ENCODE data around the gene ATP10B. TPM values are rescaled to one million over a fixed set of nuclear protein-coding genes. Genes with fewer than 3 reads are reported as not detected.

The ATP10B gene
- polyA plus RNA-seq, 1 donor from 2014 or later: 1.9 TPM

- H3K9me2 ChIP-seq (ENCODE audit: insufficient read depth, low read length): no peaks in the 10 kb centered on the region
- H3K9ac ChIP-seq (ENCODE audit: low read length): no peak overlapping the region
- H3K4me3 ChIP-seq (ENCODE audit: low read length): no peak overlapping the region
- no peak overlapping the region for H3K4me2 ChIP-seq (ENCODE audit: low read length)
- no peaks in the 10 kb centered on the region for H3K9me3 ChIP-seq (ENCODE audit: low read length)
- no peaks in the 10 kb centered on the region for H4K20me1 ChIP-seq (ENCODE audit: insufficient read depth)
- no peak overlapping the region for H2AFZ ChIP-seq (ENCODE audit: low read depth, low read length)
- H3K27me3 ChIP-seq (ENCODE audit: insufficient read depth, low read depth, low read length): no peaks in the 10 kb centered on the region
- no peaks in the 10 kb centered on the region for H3K36me3 ChIP-seq (ENCODE audit: insufficient read depth, low read length)
- TF ChIP-seq MXI1 (conservative IDR thresholded peaks at IDR 0.05; ENCODE audit: poor library complexity, severe bottlenecking): no peak
- TF ChIP-seq TAF1 (IDR thresholded peaks at IDR 0.05; ENCODE audit: low read depth): no peak
- no peak for TF ChIP-seq EP300 (conservative IDR thresholded peaks at IDR 0.05; ENCODE audit: poor library complexity, severe bottlenecking)
- no peak for TF ChIP-seq POLR2AphosphoS5 (IDR thresholded peaks at IDR 0.05)
- TF ChIP-seq REST (IDR thresholded peaks at IDR 0.05; ENCODE audit: borderline replicate concordance): no peak
- TF ChIP-seq SMC3 (conservative IDR thresholded peaks at IDR 0.05; ENCODE audit: poor library complexity): no peak
- TF ChIP-seq CTCF (IDR thresholded peaks at IDR 0.05; ENCODE audit: poor library complexity, severe bottlenecking): no peak
- TF ChIP-seq EZH2 (IDR thresholded peaks at IDR 0.05; ENCODE audit: borderline replicate concordance, insufficient read depth, low read length, poor library complexity, severe bottlenecking): no peak
- TF ChIP-seq RAD21 (conservative IDR thresholded peaks at IDR 0.05): no peak
- no peak overlapping the region for H3K27ac ChIP-seq (ENCODE audit: low read length)
- H3F3A ChIP-seq (ENCODE audit: insufficient read depth, low read length, poor library complexity, severe bottlenecking): no peaks in the 10 kb centered on the region
- no peaks in the 10 kb centered on the region for H3K79me2 ChIP-seq (replicated peaks; ENCODE audit: insufficient read depth, low read length)
These were observed 223.9 kb downstream of the ATP10B start for GRCh38 chr5:160627921-160628618.

GRCh38 chr5:160626322-160626721 lies 225.7 kb downstream of the ATP10B start:
- TF ChIP-seq POLR2AphosphoS5 (IDR thresholded peaks at IDR 0.05) (no peak), TAF1 (IDR thresholded peaks at IDR 0.05; ENCODE audit: low read depth) (no peak), CTCF (IDR thresholded peaks at IDR 0.05; ENCODE audit: poor library complexity, severe bottlenecking) (no peak), RAD21 (conservative IDR thresholded peaks at IDR 0.05) (no peak), REST (IDR thresholded peaks at IDR 0.05; ENCODE audit: borderline replicate concordance) (no peak), EZH2 (IDR thresholded peaks at IDR 0.05; ENCODE audit: borderline replicate concordance, insufficient read depth, low read length, poor library complexity, severe bottlenecking) (no peak)
- Histone ChIP-seq H4K20me1 (ENCODE audit: insufficient read depth) (no peaks in the 10 kb centered on the region), H3F3A (ENCODE audit: insufficient read depth, low read length, poor library complexity, severe bottlenecking) (no peaks in the 10 kb centered on the region), H3K9me3 (ENCODE audit: low read length) (no peaks in the 10 kb centered on the region), H3K27me3 (ENCODE audit: insufficient read depth, low read depth, low read length) (no peaks in the 10 kb centered on the region), H2AFZ (ENCODE audit: low read depth, low read length) (no peak overlapping the region), H3K9me2 (ENCODE audit: insufficient read depth, low read length) (no peaks in the 10 kb centered on the region), H3K36me3 (ENCODE audit: insufficient read depth, low read length) (no peaks in the 10 kb centered on the region), H3K4me3 (ENCODE audit: low read length) (no peak overlapping the region), H3K27ac (ENCODE audit: low read length) (no peak overlapping the region), H3K79me2 (replicated peaks; ENCODE audit: insufficient read depth, low read length) (no peaks in the 10 kb centered on the region), H3K9ac (ENCODE audit: low read length) (no peak overlapping the region), H3K4me2 (ENCODE audit: low read length) (no peak overlapping the region)

Measured in neural cell (in vitro differentiated cells).